ENCODE measurements around the gene INPP5J.

DNA sequence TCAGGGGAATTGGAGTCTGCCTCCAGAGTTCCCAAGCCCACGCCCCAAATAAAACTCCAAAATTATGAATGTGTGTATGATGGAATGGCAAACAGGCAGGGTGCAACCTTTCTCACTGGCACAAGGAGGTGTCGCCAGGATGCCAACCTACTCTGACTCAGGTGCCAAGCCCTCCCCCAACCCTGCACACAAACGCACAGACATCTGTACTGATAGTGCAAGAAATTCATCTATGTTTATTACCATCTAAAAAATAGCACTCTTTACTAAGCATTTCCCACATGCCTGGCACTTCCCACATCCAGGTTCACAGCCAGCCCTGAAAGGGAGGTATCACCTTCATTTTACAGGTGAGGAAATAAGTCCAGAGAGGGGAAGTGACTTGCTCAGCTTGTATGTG is 16.3 kb downstream of the INPP5J start:
- TF ChIP-seq POLR2AphosphoS5 (IDR thresholded peaks at IDR 0.05), result no peak
- no peak for TF ChIP-seq EP300 (IDR thresholded peaks at IDR 0.05)
